Activated T-helper 1 cell treated with anti-CD3 and anti-CD28 coated beads, Interleukin-2, amount 50 U/mL, for 16 hours (primary cell): ENCODE results near the gene TRIM56.
"Not testable (repeated sequence)": the region's sequence is repeated elsewhere in the genome, so short reads cannot be mapped to it uniquely, and the experiment has no call there.

Experiments used
- DNase-seq, 2 donors: peaks; one replicate each; pipeline ENCODE4 v3.0.0-alpha.2; 2020; ENCODE audit warnings: low read depth in 1 of 2, low spot score in 1 of 2

The TRIM56 gene

DNA sequence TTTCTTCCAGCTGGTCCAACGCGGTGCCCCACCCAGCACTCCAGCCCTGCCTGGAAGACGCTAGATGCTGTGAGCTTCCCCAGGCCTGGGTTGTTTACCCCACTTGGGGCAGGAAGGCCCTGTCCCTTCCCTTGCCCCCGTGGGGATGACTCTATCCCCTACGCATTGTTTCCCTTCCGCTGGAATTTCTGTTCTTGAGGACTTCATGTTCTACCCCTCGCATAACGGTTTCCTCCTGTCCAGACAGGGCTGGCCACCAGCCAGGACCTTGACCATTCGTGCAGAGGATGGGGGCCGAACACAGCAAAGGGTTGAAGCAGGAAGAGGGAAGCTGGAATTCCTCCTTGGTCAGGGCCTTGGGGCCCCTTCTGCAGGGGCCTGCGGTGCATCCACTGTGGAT is 27.0 kb downstream of the TRIM56 start:
- no peak for DNase-seq

DNA sequence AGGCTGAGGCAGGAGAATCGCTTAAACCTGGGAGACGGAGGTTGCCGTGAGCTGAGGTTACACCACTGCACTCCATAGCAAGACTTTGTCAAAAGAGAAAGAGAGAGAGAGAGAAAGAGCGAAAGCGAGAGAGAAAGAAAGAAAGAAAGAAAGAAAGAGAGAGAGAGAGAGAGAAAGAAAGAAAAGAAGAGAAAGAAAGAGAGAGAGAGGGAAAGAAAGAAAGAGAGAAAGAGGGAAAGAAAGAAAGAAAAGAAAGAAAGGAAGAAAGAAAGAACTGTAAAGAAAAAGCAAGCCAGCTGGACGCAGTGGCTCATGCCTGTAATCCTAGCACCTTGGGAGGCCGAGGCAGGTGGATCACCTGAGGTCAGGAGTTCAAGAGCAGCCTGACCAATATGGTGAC is 27.9 kb downstream of the TRIM56 start:
- not testable (repeated sequence) for DNase-seq

DNA sequence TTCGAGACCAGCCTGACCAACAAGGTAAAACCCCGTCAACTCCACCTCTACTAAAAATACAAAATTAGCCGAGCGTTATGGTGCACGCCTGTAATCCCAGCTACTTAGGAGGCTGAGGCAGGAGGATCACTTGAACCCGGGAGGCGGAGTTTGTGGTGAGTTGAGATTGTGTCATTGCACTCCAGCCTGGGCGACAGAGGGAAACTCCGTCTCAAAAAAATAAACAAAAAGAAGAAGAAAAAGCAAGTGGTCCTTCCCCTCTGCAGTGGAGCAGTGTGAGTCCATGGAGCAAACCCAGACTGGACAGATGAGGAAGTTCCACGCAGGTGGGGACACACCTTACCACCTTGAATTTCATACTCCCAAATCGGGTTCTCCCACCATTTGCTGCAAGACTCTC is 28.6 kb downstream of the TRIM56 start:
- DNase-seq: no peak

DNA sequence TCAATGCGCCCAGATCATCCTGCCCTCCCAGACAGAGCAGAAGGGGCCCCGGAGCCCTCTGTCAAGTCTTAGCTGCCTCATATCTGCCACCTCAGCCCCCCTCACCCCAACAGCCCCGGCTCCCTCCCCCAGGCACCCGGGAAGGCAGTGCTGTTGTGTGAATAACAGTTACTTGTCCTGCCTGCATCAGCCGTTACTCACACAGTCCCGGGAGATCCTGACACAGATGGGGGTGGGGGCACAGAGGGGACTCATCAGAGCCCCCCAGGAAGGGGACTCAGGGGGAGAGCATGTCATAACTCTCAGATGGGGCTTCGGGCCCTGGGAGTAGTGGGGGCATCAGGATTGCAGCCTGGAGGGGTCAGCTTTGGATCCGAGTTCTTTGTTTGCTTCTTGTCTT is 29.2 kb downstream of the TRIM56 start:
- no peak for DNase-seq

DNA sequence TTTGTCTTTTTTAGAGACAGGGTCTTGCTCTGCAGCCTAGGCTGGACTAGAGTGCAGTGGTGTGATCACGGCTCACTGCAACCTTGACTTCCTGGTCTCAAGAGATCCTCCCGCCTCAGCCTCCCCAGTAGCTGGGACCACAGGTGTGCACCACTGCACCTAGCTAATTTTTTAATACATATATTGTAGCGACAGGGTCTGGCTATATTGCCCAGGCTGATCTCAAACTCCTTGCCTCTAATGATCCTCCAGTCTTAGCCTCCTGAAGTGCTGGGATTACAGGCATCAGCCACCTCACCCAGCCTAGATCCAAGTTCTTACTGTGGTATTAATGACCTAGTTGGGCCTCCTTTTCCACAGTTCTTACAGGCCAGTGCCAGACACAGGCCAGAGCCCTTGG is 29.9 kb downstream of the TRIM56 start:
- no peak for DNase-seq

DNA sequence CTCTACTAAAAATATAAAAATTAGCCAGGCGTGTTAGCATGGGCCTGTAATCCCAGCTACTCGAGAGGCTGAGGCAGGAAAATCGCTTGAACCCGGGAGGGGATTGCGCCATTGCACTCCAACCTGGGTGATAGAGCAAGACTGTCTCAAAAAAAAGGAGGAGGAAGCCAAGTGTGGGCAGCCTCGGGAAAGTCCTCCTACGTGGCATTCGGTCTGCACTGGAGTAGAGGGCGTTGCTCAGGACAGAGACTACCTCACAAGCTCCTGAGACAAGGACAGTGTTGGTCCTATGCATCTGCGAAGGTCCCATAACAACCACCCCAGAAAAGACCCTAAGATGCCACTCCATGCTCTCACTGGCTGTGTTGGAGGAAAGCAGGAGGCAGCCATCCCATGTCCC is 31.6 kb downstream of the TRIM56 start:
- no peak for DNase-seq

DNA sequence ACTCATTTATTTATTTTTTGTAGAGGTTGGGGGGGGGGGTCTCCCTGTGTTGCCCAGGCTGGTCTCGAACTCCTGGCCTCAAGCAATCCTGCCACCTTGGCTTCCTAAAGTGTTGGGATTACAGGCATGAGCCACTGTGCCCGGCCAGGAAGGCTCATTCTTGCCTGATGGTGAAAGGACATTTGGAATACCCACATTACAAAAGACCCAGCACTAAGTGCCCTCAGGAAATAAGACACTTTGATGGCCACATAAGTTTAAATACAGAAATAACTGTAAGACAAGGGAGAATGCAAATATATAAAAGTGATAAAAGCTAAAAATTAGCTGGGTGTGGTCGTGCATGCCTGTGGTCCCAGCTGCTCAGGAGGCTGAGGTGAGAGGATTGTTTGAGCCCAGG is 33.6 kb downstream of the TRIM56 start:
- DNase-seq: no peak

DNA sequence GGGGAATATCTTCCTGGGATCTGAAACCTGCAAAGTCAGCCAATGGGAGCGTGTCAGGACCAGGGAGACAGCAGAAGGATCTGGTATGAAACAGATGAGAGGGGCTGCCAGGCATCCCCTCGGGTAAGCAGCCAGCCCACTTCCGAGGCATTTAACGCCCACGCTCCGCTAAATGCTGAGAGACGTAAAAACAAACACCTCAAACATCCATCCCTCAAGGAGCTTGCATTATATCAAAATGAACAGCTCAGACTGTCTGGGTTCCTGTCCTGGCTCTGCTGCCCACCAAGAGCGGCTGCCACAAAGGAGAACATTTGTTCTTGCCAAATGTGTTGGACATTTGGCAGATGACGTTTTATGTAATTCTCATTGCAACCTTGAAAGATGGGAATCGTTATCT is 34.6 kb downstream of the TRIM56 start:
- no peak for DNase-seq

DNA sequence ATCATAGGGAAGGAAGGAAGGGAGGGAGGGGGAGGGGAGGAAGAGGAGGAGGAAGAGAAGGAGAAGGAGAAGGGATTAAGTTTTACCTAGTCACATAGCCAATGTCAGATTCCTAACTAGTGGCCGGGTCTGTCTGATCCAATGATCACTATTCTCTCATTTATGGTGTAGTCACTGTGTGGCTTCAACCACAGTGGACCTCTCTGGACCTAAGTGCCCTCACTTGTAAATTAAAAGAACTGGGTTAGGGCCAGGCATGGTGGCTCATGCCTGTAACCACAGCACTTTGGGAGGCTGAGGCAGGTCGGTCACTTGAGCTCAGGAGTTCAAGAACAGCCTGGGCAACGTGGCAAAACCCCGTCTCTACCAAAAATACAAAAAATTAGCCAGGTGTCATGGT is 35.0 kb downstream of the TRIM56 start:
- no peak for DNase-seq

DNA sequence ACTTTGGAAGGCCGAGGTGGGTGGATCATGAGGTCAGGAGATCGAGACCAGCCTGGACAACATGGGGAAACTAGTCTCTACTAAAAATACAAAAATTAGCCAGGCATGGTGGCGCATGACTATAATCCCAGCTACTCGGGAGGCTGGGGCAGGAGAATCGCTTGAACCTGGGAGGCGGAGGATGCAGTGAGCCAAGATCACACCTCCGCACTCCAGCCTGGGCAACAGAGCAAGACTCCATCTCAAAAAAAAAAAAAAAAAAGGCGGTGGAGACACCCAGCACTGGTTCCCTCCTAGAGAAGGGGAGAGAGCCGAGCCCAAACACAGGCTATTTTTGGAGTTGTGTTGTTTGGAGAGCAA is 36.3 kb downstream of the TRIM56 start:
- not testable (repeated sequence) for DNase-seq

DNA sequence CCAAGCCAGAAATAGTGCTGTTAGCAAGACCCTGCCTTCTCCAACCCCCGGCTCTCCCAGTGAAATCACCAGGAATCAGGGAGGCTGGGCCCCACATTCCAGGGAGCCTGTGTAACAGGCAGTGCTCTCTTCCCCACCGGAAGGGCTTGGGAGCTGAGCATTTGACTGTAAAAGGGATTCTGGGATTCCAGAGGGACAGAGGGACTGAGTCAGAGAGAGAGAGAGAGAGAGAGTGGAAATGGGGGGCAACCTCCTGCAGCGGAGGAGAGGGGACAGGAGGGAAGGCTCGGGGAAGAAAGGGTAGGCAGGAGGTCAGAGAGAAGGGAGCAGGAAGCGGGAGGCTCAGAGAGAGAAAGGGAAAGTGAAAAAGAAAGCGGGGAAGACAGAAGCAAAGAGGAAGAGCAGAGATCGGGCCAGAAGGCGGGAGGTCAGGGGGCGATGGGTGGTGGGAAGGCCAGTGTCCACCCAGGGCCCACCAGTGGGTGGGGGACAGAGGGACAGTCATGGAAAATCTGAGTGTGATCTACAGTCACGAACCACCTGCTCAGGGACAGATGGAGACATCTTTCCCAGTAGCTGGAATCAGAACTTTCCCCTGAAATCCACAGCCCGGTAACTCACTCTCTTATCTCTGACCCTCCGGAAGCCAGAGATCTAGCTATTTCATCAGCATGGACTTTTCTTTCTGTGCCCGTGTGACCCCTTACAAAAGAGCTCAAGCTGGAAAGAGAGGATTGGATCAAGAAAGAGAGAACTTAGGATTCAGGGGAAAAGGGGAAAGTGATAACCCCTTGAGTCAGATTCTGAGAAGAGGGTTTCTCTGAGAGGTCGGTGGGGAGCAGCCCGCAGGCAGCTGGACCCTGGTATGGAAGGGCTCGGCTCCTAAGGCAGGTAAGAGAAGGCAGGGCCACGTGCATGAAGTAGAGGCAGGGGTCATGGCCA is 37.0 kb downstream of the TRIM56 start:
- DNase-seq: no peak

DNA sequence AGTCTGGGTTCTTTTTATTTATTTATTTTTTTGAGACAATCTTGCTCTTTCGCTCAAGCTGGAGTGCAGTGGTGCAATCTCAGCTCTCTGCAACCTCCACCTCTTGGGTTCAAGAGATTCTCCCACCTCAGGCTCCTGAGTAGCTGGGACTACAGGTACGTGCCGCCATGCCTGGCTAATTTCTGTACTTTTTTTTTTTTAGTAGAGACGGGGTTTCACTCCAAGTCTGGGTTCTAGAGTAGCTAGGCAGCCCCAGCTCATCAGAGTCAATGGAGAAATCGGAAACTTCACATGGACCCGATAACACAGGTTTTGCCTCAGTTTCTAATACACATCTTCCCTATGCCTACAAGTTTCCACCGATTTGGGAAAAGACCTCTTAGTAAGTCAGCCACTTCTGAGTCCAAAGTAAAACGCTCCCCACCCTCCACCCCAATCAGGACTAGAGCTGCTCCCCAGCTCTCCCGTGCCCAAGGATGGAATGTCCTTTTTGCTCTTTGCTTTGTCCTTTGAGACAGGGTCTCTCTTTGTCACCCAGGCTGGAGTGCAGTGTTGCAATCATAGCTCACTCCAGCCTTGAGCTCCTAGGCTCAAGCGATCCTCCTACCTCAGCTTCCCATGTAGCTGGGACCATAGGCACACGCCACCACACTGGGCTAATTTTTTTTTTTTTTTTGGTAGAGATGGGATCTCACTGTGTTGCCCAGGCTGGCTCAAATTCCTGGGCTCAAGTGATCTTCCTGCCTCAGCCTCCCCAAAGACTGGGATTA is 37.8 kb downstream of the TRIM56 start:
- no peak for DNase-seq

DNA sequence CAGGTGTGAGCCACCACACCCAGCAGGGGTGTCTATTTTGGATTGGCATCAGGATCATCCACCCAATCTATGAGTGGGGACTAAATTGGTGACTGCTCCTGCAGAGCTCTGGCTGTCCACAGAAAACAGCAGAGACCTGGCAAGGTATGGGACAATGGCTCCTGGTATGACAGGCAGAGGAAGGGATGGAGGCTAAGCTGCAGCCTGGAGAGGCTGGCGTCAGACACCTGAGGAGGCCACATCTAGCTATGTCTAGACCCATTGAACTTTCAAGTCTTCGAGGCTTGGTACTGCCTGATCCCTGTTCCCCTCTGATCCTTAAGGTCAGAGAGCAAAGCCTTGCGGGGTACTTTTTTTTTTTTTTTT is 38.4 kb downstream of the TRIM56 start:
- DNase-seq: no peak

DNA sequence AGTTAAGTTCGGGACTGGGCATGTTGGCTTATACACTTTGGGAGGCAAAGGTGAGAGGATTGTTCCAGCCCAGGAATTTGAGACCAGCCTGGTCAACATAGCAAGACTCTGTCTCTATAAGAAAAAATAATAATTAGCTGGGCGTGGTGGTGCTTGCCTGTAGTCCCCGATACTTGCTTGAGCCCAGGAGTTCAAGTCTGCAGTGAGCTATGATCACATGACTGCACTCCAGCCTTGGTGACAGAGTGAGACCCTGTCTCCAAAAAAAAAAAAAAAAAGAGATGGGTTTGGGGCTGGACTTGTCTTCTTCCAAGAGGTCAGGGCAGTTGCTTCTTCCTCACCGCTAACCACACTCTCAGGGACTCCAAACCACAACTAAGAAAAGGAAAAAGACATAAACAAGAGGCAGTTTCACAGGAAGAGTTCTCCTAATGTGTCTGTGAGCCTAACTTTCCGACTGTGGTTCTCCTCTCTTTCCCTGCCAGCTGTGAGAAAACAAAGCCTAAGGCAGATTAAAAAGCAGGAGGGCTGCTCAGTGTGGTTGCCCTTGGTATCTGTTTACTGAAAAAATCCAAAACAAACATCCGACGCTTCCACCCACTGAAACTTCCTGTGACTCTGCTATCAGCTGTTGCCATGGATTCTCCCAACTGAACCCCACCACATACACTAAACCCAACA is 39.2 kb downstream of the TRIM56 start:
- no peak for DNase-seq

DNA sequence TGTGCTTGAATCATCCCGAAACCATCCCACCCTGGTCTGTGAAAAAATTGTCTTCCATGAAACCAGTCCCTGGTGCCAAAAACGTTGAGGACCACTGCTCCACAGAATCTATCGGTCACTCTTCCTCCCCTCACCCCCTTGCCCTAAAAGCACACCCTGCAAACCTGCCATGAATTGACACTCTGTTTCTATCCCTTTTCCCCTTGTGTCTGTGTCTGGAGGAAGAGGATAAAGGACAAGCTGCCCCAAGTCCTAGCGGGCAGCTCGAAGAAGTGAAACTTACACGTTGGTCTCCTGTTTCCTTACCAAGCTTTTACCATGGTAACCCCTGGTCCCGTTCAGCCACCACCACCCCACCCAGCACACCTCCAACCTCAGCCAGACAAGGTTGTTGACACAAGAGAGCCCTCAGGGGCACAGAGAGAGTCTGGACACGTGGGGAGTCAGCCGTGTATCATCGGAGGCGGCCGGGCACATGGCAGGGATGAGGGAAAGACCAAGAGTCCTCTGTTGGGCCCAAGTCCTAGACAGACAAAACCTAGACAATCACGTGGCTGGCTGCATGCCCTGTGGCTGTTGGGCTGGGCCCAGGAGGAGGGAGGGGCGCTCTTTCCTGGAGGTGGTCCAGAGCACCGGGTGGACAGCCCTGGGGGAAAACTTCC is 40.8 kb downstream of the TRIM56 start:
- DNase-seq: no peak

DNA sequence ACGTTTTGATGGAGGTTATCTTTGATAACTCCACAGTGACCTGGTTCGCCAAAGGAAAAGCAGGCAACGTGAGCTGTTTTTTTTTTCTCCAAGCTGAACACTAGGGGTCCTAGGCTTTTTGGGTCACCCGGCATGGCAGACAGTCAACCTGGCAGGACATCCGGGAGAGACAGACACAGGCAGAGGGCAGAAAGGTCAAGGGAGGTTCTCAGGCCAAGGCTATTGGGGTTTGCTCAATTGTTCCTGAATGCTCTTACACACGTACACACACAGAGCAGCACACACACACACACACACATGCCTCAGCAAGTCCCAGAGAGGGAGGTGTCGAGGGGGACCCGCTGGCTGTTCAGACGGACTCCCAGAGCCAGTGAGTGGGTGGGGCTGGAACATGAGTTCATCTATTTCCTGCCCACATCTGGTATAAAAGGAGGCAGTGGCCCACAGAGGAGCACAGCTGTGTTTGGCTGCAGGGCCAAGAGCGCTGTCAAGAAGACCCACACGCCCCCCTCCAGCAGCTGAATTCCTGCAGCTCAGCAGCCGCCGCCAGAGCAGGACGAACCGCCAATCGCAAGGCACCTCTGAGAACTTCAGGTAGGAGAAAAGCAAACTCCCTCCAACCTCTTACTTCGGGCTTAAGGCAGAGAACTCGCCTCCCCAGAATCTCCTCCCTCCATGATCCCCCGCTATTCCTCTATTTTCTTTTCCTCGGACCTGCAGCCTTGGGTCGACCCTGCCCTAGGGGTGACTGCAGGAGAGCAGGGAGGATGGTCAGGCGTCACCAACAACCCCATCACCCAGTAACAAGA is 41.6 kb downstream of the TRIM56 start, which contains the start of gene SERPINE1:
Gene SERPINE1 (plus strand): TSS at position 454 of the 809 bp plus-strand sequence. CDS start 1,290 bp downstream, outside the sequence.
- DNase-seq: peak in 1 of 2 donors; percentile 19

DNA sequence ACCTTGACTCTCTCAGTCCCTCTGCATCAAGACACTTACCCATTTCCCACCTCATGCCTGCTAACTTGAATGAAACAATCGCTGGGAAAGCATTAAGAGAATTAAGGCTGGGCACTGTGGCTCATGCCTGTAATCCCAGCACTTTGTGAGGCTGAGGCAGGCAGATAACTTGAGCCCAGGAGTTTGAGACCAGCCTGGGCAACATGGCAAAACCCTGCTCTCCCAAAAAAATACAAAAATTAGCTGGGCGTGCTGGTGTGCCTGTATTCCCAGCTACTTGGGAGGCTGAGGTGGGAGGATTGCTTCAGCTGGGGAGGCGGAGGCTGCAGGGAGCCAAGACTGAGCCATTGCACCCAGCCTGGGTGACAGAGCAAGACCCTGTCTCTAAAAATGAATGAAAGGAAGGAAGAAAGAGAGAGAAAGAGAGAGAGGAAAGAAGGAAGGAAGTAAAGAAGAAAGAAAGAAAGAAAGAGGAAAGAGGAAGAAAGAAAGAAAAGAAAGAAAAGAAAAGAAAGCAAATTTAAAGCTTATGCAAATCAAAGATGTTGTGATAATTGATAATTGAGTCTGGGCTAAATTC is 42.3 kb downstream of the TRIM56 start:
- DNase-seq: no peak

DNA sequence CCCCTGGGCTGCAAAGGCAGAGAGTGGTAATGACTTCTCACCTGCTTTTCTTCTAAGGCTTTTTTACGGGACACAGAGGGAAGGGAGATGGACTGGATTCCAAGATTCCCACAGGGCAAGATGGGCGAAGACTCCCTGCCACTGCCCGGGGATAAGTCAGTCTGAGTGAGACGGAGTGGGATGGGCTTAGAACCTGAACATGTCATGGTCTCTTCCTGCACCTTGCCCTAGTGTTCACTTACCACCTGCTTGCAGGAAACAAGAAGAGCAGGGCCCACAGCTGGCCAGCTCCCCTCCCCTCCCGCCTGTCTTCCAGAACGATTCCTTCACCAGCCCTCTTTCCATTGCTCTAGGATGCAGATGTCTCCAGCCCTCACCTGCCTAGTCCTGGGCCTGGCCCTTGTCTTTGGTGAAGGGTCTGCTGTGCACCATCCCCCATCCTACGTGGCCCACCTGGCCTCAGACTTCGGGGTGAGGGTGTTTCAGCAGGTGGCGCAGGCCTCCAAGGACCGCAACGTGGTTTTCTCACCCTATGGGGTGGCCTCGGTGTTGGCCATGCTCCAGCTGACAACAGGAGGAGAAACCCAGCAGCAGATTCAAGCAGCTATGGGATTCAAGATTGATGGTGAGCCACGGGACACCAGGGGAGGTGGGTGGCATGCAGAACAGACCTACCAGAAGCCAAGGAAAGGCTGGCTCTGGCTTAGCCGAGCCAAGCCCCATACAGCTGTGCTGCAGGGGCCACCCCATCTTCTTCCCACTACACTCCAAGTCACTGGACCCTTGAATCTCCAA is 43.0 kb downstream of the TRIM56 start:
- no peak for DNase-seq

DNA sequence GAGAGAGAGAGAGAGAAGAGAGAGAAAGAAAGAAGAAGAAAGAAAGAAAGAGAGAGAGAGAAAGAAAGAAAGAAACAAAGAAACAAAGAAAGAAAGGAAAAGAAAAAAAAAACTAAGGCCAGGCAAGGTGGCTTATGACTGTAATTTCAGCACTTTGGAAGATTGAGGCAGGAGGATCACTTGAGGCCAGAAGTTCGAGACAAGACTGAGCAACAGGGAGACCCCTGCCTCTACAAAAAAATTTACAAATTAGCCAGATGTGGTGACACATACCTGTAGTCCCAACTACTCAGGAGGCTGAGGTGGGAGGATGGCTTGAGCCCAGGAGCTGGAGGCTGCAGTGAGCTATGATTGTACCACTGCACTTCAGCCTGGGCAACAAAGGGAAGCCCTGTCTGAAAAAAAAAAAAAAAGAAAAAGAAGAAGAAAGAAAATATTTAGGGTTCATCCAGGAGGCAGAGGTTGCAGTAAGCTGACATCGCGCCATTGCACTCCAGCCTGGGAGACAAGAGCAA is 44.4 kb downstream of the TRIM56 start:
- DNase-seq: no peak
